Neural cell (in vitro differentiated cells): Measurements from ENCODE around the gene DNM3. TPM values are rescaled to one million over a fixed set of nuclear protein-coding genes. Genes with fewer than 3 reads are reported as not detected.

Experiments
- H2AFZ ChIP-seq: fragments of 200-600, 300-800 bp; sonication (generic), shearing (Covaris generic); 2 replicates; pipeline ENCODE4 v1.6.0; 2014; ENCODE audit warnings: low read depth, mild to moderate bottlenecking, antibody characterized with exemption, low read length, moderate library complexity
- H3F3A ChIP-seq: fragments of 200-600 bp; shearing (Covaris generic); 2 replicates; pipeline ENCODE4 v1.6.1; 2016; ENCODE audit warnings: mild to moderate bottlenecking, moderate library complexity, mixed read lengths, antibody characterized with exemption, low read length; ENCODE audit not compliant: insufficient read depth, poor library complexity, severe bottlenecking
- H3K27ac ChIP-seq: fragments of 200-600, 300-800 bp; sonication (generic), shearing (Covaris generic); 2 replicates; pipeline ENCODE4 v1.5.1; 2014; ENCODE audit warnings: mild to moderate bottlenecking, low read length, moderate library complexity
- H3K27me3 ChIP-seq: fragments of 300-800, 200-600 bp; sonication (generic), shearing (Covaris generic); 2 replicates; pipeline ENCODE4 v1.6.0; 2014; ENCODE audit warnings: mild to moderate bottlenecking, low read depth, low read length, moderate library complexity; ENCODE audit not compliant: insufficient read depth
- H3K36me3 ChIP-seq: fragments of 300-800, 200-600 bp; sonication (generic), shearing (Covaris generic); 2 replicates; pipeline ENCODE4 v1.5.1; 2014; ENCODE audit warnings: mild to moderate bottlenecking, antibody characterized with exemption, low read length, moderate library complexity; ENCODE audit not compliant: insufficient read depth
- H3K4me2 ChIP-seq: fragments of 300-800, 200-600 bp; sonication (generic), shearing (Covaris generic); 2 replicates; pipeline ENCODE4 v1.6.0; 2014; ENCODE audit warnings: mild to moderate bottlenecking, low read length
- H3K4me3 ChIP-seq: fragments of 300-800, 200-600 bp; sonication (generic), shearing (Covaris generic); 2 replicates; pipeline ENCODE4 v1.5.1; 2014; ENCODE audit warnings: mild to moderate bottlenecking, low read length, moderate library complexity
- H3K79me2 ChIP-seq: fragments of 200-600 bp; shearing (Covaris generic); replicated peaks from 2 replicates; pipeline ENCODE4 v1.6.0; 2014; ENCODE audit warnings: mild to moderate bottlenecking, low read length, moderate library complexity; ENCODE audit not compliant: insufficient read depth
- H3K9ac ChIP-seq: fragments of 300-800, 200-600 bp; sonication (generic), shearing (Covaris generic); 2 replicates; pipeline ENCODE4 v1.6.1; 2016; ENCODE audit warnings: mild to moderate bottlenecking, low read length, mixed read lengths
- H3K9me2 ChIP-seq: fragments of 200-600 bp; shearing (Covaris generic); 2 replicates; pipeline ENCODE4 v1.6.1; 2016; ENCODE audit warnings: mild to moderate bottlenecking, low read length, mixed read lengths; ENCODE audit not compliant: insufficient read depth
- H3K9me3 ChIP-seq: fragments of 200-600, 300-800 bp; sonication (generic), shearing (Covaris generic); 2 replicates; pipeline ENCODE4 v1.6.1; 2016; ENCODE audit warnings: mild to moderate bottlenecking, mixed run types, low read length, moderate library complexity, mixed read lengths
- H4K20me1 ChIP-seq: fragments of 200-600 bp; shearing (Covaris generic); 2 replicates; pipeline ENCODE4 v1.6.1; 2016; ENCODE audit warnings: mild to moderate bottlenecking, mixed run types; ENCODE audit not compliant: insufficient read depth
- CTCF ChIP-seq: fragments of 450-650 bp; IDR thresholded peaks from 2 replicates; pipeline ENCODE4 v1.5.1; 2014; ENCODE audit warnings: antibody characterized with exemption, mild to moderate bottlenecking, moderate library complexity; ENCODE audit not compliant: poor library complexity, severe bottlenecking
- EP300 ChIP-seq: fragments of 450-650 bp; conservative IDR thresholded peaks from 2 replicates; pipeline ENCODE4 v1.6.1; 2014; ENCODE audit warnings: antibody characterized with exemption, mild to moderate bottlenecking, moderate library complexity; ENCODE audit not compliant: poor library complexity, severe bottlenecking
- EZH2 ChIP-seq: fragments of 200-600, 300-800 bp; shearing (Covaris generic), sonication (generic); IDR thresholded peaks from 2 replicates; pipeline ENCODE4 v1.6.1; 2014; ENCODE audit warnings: antibody characterized with exemption, low read length, borderline replicate concordance, mild to moderate bottlenecking; ENCODE audit not compliant: insufficient read depth, poor library complexity, severe bottlenecking
- MXI1 ChIP-seq: fragments of 450-650 bp; conservative IDR thresholded peaks from 2 replicates; pipeline ENCODE4 v1.6.1; 2014; ENCODE audit warnings: antibody characterized with exemption, mild to moderate bottlenecking; ENCODE audit not compliant: poor library complexity, severe bottlenecking
- POLR2AphosphoS5 ChIP-seq: IDR thresholded peaks from 2 replicates; pipeline ENCODE4 v1.6.1; 2012
- RAD21 ChIP-seq: fragments of 450-650 bp; conservative IDR thresholded peaks from 2 replicates; pipeline ENCODE4 v1.6.1; 2014; ENCODE audit warnings: antibody characterized with exemption, mild to moderate bottlenecking, moderate library complexity
- REST ChIP-seq: IDR thresholded peaks from 2 replicates; pipeline ENCODE4 v1.6.1; 2012; ENCODE audit warnings: borderline replicate concordance
- SMC3 ChIP-seq: fragments of 450-650 bp; conservative IDR thresholded peaks from 2 replicates; pipeline ENCODE4 v1.6.1; 2014; ENCODE audit warnings: antibody characterized with exemption, mild to moderate bottlenecking, moderate library complexity; ENCODE audit not compliant: poor library complexity
- TAF1 ChIP-seq: IDR thresholded peaks from 2 replicates; pipeline ENCODE4 v1.6.1; 2012; ENCODE audit warnings: low read depth
- polyA plus RNA-seq: library from polyadenylated mRNA; depleted of rRNA; stranded (reverse); fragments of >200 nt; gene quantifications from 2 replicates; pipeline ENCODE4 v1.2.3, GENCODE V29; 2014

The DNM3 gene
- polyA plus RNA-seq, 1 donor from 2014 or later = 37.1 TPM

- Histone ChIP-seq H3K4me2 (no peak overlapping the region), H3K27me3 (no peaks in the 10 kb centered on the region), H3K27ac (no peak overlapping the region), H3K9ac (no peak overlapping the region), H3K4me3 (no peak overlapping the region), H3K9me3 (no peaks in the 10 kb centered on the region), H3K9me2 (no peaks in the 10 kb centered on the region), H2AFZ (no peak overlapping the region), H3K36me3 (no peaks in the 10 kb centered on the region), H4K20me1 (no peaks in the 10 kb centered on the region), H3K79me2 (no peaks in the 10 kb centered on the region), H3F3A (no peaks in the 10 kb centered on the region)
- no peak for TF ChIP-seq EZH2
- no peak for TF ChIP-seq CTCF
- no peak for TF ChIP-seq RAD21
- no peak for TF ChIP-seq TAF1
- no peak for TF ChIP-seq POLR2AphosphoS5
- TF ChIP-seq SMC3 = no peak
- TF ChIP-seq REST = no peak
- no peak for TF ChIP-seq EP300
- no peak for TF ChIP-seq MXI1
Measured at GRCh38 chr1:172421974-172422604, 580.8 kb downstream of the DNM3 start.

GRCh38 chr1:172423336-172423735 is 582.0 kb downstream of the DNM3 start:
- H3K27me3 ChIP-seq = no peaks in the 10 kb centered on the region
- no peak for TF ChIP-seq MXI1
- TF ChIP-seq POLR2AphosphoS5 = no peak
- no peak for TF ChIP-seq SMC3
- no peak for TF ChIP-seq EP300
- TF ChIP-seq EZH2 = no peak
- no peak for TF ChIP-seq RAD21
- no peak for TF ChIP-seq TAF1
- TF ChIP-seq CTCF = no peak
- TF ChIP-seq REST = no peak
- no peak overlapping the region for H3K27ac ChIP-seq
- H3K4me3 ChIP-seq = no peak overlapping the region
- no peak overlapping the region for H3K9ac ChIP-seq
- H3K9me3 ChIP-seq = no peaks in the 10 kb centered on the region
- no peaks in the 10 kb centered on the region for H4K20me1 ChIP-seq
- H2AFZ ChIP-seq = no peak overlapping the region
- H3K9me2 ChIP-seq = no peaks in the 10 kb centered on the region
- no peaks in the 10 kb centered on the region for H3K36me3 ChIP-seq
- H3K79me2 ChIP-seq = no peaks in the 10 kb centered on the region
- no peaks in the 10 kb centered on the region for H3F3A ChIP-seq
- no peak overlapping the region for H3K4me2 ChIP-seq
